ENCODE data around the gene ASXL2. TPM values are rescaled to one million over a fixed set of nuclear protein-coding genes. Genes with fewer than 3 reads are reported as not detected.

ASXL2 gene
- total RNA-seq, 1 experiment from 2014 or later = 32.7 TPM

DNA sequence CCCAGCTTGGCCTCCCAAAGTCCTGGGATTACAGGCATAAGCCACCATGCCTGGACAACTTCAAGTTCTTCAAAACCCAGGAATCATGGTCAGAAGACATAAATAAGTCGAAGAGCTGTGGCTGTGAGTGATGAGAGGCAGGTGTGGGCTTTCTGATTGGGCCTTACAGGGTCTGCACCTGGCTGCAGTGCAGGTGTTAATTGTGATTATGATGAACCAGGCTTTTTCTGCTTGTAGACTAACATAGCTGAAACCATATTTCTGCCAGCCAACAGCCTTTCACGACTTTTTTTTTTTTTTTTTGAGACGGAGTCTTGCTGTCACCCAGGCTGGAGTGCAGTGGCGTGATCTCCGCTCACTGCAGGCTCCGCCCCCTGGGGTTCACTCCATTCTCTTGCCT, 190.1 kb downstream of the ASXL2 start:
- Histone ChIP-seq H3K56ac (ENCODE audit: insufficient read length, low read depth, low read length) (no peak overlapping the region), H2BK12ac (ENCODE audit: insufficient read length, low read depth, low read length) (no peak overlapping the region), H3K9ac (ENCODE audit: extremely low read depth, insufficient read length, low read length) (no peak overlapping the region), H3K23me2 (ENCODE audit: insufficient read length, low read depth, low read length, poor library complexity, severe bottlenecking) (no peaks in the 10 kb centered on the region), H3K27ac (ENCODE audit: insufficient read length, low read depth, low read length) (no peak overlapping the region), H3K18ac (ENCODE audit: insufficient read length, low read depth, low read length) (no peak overlapping the region), H3K79me1 (ENCODE audit: insufficient read depth, low read depth, low read length, poor library complexity, severe bottlenecking) (no peaks in the 10 kb centered on the region), H2BK15ac (ENCODE audit: low read depth, low read length) (no peak overlapping the region), H4K20me1 (ENCODE audit: control insufficient read depth, insufficient read depth, insufficient read length) (no peaks in the 10 kb centered on the region), H3K4me2 (ENCODE audit: insufficient read depth, insufficient read length, low read length) (no peak overlapping the region), H3K27me3 (ENCODE audit: insufficient read depth, low read length) (no peaks in the 10 kb centered on the region), H3K4ac (ENCODE audit: low read depth, low read length) (no peak overlapping the region), H2BK120ac (ENCODE audit: low read depth, low read length, poor library complexity, severe bottlenecking) (no peak overlapping the region), H3K23ac (ENCODE audit: insufficient read length, low read depth, low read length) (no peak overlapping the region), H4K8ac (replicated peaks; ENCODE audit: insufficient read length, low read depth, low read length) (no peak overlapping the region), H3K79me2 (ENCODE audit: insufficient read depth, low read length) (no peaks in the 10 kb centered on the region), H2AK5ac (ENCODE audit: insufficient read length, low read length) (no peak overlapping the region), H2BK20ac (ENCODE audit: low read depth, low read length, poor library complexity, severe bottlenecking) (no peak overlapping the region), H3T11ph (ENCODE audit: low read length) (no peak overlapping the region), H2BK5ac (ENCODE audit: insufficient read length, low read length) (no peak overlapping the region), H3K14ac (ENCODE audit: insufficient read depth, low read length) (no peak overlapping the region), H2AFZ (ENCODE audit: low read length) (no peak overlapping the region), H4K91ac (ENCODE audit: insufficient read length, low read depth, low read length) (no peak overlapping the region), H4K5ac (ENCODE audit: insufficient read length, low read depth, low read length) (no peak overlapping the region), H3K9me3 (ENCODE audit: control insufficient read depth, low read depth, low read length) (no peaks in the 10 kb centered on the region), H3K4me1 (ENCODE audit: insufficient read depth, low read length) (no peaks in the 10 kb centered on the region)
- Mint-ChIP-seq H3K27ac (no peak overlapping the region), H3K4me3 (no peak overlapping the region), H3K27me3 (ENCODE audit: low read depth) (no peaks in the 10 kb centered on the region; the same call in 1 of the 2 replicates), H3K9me3 (no peaks in the 10 kb centered on the region), H3K36me3 (ENCODE audit: insufficient read depth in 1 of 3, low read depth in 3 of 3) (no peaks in the 10 kb centered on the region), H3K4me1 (peaks cover 3 to 4% of the 10 kb centered on the region in 2 experiments; a peak in 1 of 4 replicates)
- WGBS (ENCODE audit: extremely low coverage, insufficient read length, low lambda C conversion rate) = no CpG with 5 or more reads among the region's 6 CpGs
- TF ChIP-seq, protein P1, sequence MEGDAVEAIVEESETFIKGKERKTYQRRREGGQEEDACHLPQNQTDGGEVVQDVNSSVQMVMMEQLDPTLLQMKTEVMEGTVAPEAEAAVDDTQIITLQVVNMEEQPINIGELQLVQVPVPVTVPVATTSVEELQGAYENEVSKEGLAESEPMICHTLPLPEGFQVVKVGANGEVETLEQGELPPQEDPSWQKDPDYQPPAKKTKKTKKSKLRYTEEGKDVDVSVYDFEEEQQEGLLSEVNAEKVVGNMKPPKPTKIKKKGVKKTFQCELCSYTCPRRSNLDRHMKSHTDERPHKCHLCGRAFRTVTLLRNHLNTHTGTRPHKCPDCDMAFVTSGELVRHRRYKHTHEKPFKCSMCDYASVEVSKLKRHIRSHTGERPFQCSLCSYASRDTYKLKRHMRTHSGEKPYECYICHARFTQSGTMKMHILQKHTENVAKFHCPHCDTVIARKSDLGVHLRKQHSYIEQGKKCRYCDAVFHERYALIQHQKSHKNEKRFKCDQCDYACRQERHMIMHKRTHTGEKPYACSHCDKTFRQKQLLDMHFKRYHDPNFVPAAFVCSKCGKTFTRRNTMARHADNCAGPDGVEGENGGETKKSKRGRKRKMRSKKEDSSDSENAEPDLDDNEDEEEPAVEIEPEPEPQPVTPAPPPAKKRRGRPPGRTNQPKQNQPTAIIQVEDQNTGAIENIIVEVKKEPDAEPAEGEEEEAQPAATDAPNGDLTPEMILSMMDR (conservative IDR thresholded peaks at IDR 0.05) = no peak
- DNase-seq = no peak
